Neural crest cell (in vitro differentiated cells): ENCODE measurements around the gene TRMT2A. TPM values are rescaled to one million over a fixed set of nuclear protein-coding genes. Genes with fewer than 3 reads are reported as not detected.
"Not testable (repeated sequence)": the region's sequence is repeated elsewhere in the genome, so short reads cannot be mapped to it uniquely, and the experiment has no call there.

Experiments
- DNase-seq: peaks from one replicate; pipeline ENCODE4 v3.0.0; 2021; ENCODE audit warnings: low read depth, mixed read lengths, low spot score
- H3K27ac Mint-ChIP-seq: one replicate; pipeline ENCODE4 v1.8.0; 2021; ENCODE audit warnings: mild to moderate bottlenecking, mixed read lengths; ENCODE audit not compliant: unreplicated experiment
- H3K27me3 Mint-ChIP-seq: 2 replicates; pipeline ENCODE4 v1.8.0; 2021; ENCODE audit warnings: low read depth, mild to moderate bottlenecking, mixed read lengths
- H3K36me3 Mint-ChIP-seq: 2 replicates; pipeline ENCODE4 v1.8.0; 2021; ENCODE audit warnings: low read depth, mild to moderate bottlenecking, mixed read lengths
- H3K4me1 Mint-ChIP-seq: 2 replicates; pipeline ENCODE4 v1.8.0; 2021; ENCODE audit warnings: mixed read lengths
- H3K4me3 Mint-ChIP-seq: one replicate; pipeline ENCODE4 v1.8.0; 2021; ENCODE audit warnings: mild to moderate bottlenecking, mixed read lengths
- H3K9me3 Mint-ChIP-seq: 2 replicates; pipeline ENCODE4 v1.8.0; 2021; ENCODE audit warnings: mixed read lengths
- total RNA-seq: library from RNA; stranded (reverse); gene quantifications from 2 replicates; pipeline ENCODE4 v1.2.1, GENCODE V29; 2021
- TF ChIP-seq, protein P1 (sequence below): fragments of 200-600 bp; sonication (generic); conservative IDR thresholded peaks from 2 replicates; pipeline ENCODE4 v1.5.0; 2021; ENCODE audit warnings: antibody characterized with exemption, mild to moderate bottlenecking

The TRMT2A gene
- total RNA-seq, 1 donor from 2014 or later, result 77.7 TPM

- TF ChIP-seq, protein P1, sequence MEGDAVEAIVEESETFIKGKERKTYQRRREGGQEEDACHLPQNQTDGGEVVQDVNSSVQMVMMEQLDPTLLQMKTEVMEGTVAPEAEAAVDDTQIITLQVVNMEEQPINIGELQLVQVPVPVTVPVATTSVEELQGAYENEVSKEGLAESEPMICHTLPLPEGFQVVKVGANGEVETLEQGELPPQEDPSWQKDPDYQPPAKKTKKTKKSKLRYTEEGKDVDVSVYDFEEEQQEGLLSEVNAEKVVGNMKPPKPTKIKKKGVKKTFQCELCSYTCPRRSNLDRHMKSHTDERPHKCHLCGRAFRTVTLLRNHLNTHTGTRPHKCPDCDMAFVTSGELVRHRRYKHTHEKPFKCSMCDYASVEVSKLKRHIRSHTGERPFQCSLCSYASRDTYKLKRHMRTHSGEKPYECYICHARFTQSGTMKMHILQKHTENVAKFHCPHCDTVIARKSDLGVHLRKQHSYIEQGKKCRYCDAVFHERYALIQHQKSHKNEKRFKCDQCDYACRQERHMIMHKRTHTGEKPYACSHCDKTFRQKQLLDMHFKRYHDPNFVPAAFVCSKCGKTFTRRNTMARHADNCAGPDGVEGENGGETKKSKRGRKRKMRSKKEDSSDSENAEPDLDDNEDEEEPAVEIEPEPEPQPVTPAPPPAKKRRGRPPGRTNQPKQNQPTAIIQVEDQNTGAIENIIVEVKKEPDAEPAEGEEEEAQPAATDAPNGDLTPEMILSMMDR, result no peak
- H3K27ac Mint-ChIP-seq, result no peak overlapping the region
- no peaks in the 10 kb centered on the region for H3K27me3 Mint-ChIP-seq
- no peak overlapping the region for H3K4me3 Mint-ChIP-seq
- DNase-seq, result no peak
- H3K4me1 Mint-ChIP-seq, result peaks cover 10% of the 10 kb centered on the region
- no peaks in the 10 kb centered on the region for H3K36me3 Mint-ChIP-seq
- H3K9me3 Mint-ChIP-seq, result peaks cover 3% of the 10 kb centered on the region
These were observed 43.0 kb upstream of the TRMT2A start for GRCh38 chr22:20160041-20160440.

DNA sequence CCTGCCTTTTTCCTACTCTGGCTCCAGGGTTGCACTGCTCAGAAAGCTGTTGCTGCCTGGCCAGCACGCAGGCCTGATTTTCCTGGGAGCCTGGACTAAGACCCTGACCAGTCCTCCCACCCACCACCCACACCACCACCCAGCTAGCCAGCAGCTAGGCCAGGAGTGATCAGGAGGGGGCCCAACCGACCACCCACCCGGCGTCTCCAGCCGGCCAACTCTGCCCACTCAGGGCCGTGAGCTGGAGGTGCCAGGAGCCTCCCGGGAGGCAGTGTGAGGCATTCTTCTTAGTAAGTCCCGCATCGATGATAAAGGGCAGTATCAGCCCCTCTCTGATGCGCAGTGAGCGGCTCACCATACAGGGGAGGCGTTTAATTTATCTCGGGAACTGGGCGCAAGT, 42.5 kb upstream of the TRMT2A start:
- not testable (repeated sequence) for H3K36me3 Mint-ChIP-seq, H3K9me3 Mint-ChIP-seq, H3K27me3 Mint-ChIP-seq, DNase-seq, H3K27ac Mint-ChIP-seq
- Mint-ChIP-seq H3K4me1 (peaks cover 12% of the 10 kb centered on the region), H3K4me3 (peak overlapping the region; percentile 56)

DNA sequence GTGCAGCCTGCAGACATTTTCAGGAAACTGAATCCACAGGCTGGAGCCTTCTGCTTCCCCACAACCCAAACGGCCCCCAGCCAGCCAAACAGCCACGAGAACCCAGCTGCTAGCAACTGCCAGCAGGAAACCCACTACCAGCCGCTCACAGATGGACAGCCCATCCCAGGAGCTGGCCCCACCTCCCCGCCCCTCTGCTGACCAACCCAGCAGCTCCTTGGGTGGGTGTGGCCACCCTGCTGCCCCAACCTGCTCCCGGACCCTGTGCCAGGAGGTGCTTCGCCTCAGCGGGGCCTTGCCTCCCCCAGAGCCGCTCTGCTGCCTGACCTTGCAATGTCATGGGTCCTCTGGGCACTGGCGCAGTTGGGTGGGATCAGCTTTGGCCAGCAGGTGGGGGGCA, 42.0 kb upstream of the TRMT2A start:
- Mint-ChIP-seq H3K27ac (no peak overlapping the region), H3K4me3 (peak overlapping the region; percentile 56), H3K36me3 (no peaks in the 10 kb centered on the region), H3K4me1 (peaks cover 15% of the 10 kb centered on the region), H3K27me3 (no peaks in the 10 kb centered on the region), H3K9me3 (no peaks in the 10 kb centered on the region)
- TF ChIP-seq, protein P1, result no peak
- no peak for DNase-seq

- no peak for DNase-seq
- Mint-ChIP-seq H3K27ac (no peak overlapping the region), H3K36me3 (no peaks in the 10 kb centered on the region), H3K9me3 (no peaks in the 10 kb centered on the region), H3K4me1 (peaks cover 20% of the 10 kb centered on the region), H3K27me3 (no peaks in the 10 kb centered on the region), H3K4me3 (no peak overlapping the region)
- TF ChIP-seq, protein P1, result no peak
These were observed 41.5 kb upstream of the TRMT2A start for GRCh38 chr22:20158391-20159036.

DNA sequence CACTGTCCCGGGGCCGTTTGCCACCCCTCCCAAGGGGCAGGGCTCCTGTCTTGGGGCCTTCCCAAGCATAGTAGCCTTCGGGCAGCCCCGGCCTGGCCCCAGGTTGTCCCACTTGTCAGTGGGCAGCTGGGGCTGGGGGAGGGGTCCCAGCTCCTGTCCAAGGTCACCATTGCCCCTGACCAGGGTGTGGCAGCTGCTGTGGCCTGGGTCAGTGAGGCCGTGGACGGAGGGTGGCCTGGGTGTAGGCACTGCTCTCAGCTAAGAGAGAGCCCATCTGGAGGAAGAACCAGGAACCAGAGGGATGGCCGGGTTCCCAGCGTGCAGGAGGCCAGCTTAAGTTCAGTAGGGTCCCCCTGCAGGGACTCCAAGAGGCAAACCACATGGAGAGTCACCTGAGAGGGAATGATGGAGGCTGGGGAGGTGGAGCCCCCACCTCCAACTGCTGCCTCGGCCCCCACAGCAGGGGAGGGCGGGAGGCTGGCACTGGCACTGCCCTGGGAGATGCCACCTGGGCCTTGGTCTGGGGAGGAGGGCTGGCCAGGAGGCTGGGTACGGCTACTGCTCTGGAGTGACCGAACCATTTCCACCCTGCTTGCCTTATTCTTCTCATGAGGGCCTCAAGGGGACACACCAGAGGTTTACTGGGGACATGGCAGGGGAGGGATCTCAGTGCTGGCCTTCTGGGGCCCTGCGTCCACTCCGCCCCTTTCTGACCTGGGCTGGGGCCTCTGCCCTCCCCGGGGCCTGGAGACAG, 40.6 kb upstream of the TRMT2A start:
- peaks cover 22% of the 10 kb centered on the region for H3K4me1 Mint-ChIP-seq
- no peak overlapping the region for H3K4me3 Mint-ChIP-seq
- H3K9me3 Mint-ChIP-seq, result no peaks in the 10 kb centered on the region
- no peaks in the 10 kb centered on the region for H3K36me3 Mint-ChIP-seq
- no peak for DNase-seq
- no peaks in the 10 kb centered on the region for H3K27me3 Mint-ChIP-seq
- TF ChIP-seq, protein P1, result no peak
- H3K27ac Mint-ChIP-seq, result no peak overlapping the region
